HG03565 (cell line): ENCODE results near the gene PHPT1.
"Not testable (repeated sequence)": the region's sequence is repeated elsewhere in the genome, so short reads cannot be mapped to it uniquely, and the experiment has no call there.

Experiments
- ATAC-seq: cut with Tn5 transposase; IDR thresholded peaks from one replicate; pipeline ENCODE4 v1.9.1; 2021; ENCODE audit warnings: mild to moderate bottlenecking, moderate library complexity; ENCODE audit not compliant: unreplicated experiment

Gene PHPT1

DNA sequence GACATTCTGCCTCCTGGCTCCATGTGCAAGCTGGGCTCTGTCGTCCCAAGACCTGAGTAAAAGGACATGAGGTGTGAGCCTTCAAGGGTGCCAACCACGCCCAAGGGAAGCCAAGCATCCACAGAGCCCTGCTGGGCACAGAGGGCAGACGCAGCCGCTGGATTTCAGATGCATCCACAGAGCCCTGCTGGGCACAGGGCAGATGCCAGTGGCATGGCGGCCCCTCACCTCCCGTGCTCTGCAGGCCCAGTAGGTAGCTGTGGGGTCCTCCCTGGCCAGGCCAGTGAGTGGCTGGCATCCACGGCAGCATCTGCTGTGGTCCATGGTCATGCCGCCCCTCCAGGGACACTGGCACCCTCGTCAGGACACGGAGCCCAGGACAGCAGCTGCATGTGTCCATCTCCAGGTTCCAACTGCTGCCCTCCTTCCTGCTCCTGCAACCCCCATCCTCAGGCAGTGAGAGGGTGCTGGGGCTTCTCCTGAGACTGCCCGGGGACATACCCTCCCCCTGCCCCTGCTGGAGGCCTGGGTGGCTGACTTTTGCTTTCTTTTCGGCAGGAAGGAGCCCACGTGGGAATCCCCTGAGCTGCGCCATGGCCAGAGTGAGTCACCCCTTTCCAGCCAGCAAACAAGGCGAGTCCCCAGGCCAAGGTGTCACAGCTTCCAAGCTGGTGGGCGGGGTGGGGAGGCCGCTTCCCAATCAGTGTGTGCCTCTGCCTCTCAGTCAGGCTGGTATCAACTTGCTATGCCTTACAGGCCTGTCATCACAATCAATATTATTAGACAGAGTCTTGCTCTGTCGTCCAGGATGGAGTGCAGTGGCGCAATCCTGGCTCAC is 33.1 kb downstream of the PHPT1 start:
- ATAC-seq: no peak

DNA sequence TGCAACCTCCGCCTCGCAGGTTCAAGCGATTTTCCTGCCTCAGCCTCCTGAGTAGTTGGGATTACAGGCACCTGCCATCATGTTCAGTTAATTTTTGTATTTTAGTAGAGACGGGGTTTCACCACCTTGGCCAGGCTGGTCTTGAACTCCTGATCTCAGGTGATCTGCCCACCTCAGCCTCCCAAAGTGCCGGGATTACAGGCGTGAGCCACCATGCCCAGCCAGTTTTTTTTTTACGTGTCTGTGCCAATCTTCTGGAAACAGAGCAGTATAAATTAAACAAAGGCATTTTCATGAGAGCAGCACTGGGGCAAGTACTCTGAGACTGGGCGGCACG is 33.7 kb downstream of the PHPT1 start:
- not testable (repeated sequence) for ATAC-seq

DNA sequence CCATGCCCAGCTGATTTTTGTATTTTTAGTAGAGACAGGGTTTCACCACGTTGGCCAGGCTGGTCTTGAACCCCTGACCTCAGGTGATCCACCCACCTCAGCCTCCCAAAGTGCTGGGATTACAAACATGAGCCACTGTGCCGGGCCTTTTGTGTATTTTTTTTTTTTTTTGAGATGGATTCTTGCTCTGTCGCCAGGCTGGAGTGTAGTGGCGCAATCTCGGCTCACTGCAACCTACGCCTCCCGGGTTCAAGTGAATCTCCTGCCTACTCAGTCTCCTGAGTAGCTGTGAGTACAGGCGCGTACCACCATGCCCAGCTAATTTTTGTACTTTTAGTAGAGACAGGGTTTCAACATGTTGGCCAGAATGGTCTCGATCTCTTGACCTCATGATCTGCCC is 34.5 kb downstream of the PHPT1 start:
- ATAC-seq: not testable (repeated sequence)

DNA sequence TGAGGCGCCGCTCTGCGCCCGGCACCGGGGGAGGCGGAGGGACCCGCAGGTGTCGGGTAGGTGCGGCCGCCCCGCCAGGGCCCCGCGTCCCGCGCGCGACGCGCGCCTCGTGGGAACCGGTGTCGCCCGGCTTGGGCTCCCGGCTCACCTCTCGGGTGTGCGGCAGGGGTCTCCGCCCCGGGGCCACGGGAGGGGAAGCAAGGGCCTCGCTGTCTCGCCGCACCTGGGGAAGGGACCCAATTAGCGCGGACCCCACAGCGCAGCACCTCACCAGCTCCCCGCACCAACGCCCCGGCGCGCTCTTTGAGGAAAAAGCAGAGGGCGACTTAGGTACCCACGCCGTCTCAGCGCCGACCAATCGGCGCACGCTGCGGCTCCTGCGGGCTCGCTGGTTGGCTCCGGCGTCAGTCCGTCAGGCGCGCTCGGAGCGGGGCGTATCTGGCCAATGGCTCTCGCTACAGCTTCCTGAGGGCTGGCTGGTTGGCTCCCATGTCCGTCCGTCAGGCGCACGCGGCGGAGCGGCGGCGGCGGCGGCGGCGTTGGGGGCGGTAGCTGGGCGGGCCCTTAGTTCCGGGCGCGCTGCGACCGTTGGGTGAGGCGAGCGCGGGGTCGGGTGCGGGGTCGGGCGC is 36.9 kb downstream of the PHPT1 start, which contains the start of gene TRAF2:
TRAF2 (plus strand) TSS at position 567 of the 629 bp plus-strand sequence. CDS start 12,225 bp downstream, outside the sequence.
- peak; percentile 75 for ATAC-seq

DNA sequence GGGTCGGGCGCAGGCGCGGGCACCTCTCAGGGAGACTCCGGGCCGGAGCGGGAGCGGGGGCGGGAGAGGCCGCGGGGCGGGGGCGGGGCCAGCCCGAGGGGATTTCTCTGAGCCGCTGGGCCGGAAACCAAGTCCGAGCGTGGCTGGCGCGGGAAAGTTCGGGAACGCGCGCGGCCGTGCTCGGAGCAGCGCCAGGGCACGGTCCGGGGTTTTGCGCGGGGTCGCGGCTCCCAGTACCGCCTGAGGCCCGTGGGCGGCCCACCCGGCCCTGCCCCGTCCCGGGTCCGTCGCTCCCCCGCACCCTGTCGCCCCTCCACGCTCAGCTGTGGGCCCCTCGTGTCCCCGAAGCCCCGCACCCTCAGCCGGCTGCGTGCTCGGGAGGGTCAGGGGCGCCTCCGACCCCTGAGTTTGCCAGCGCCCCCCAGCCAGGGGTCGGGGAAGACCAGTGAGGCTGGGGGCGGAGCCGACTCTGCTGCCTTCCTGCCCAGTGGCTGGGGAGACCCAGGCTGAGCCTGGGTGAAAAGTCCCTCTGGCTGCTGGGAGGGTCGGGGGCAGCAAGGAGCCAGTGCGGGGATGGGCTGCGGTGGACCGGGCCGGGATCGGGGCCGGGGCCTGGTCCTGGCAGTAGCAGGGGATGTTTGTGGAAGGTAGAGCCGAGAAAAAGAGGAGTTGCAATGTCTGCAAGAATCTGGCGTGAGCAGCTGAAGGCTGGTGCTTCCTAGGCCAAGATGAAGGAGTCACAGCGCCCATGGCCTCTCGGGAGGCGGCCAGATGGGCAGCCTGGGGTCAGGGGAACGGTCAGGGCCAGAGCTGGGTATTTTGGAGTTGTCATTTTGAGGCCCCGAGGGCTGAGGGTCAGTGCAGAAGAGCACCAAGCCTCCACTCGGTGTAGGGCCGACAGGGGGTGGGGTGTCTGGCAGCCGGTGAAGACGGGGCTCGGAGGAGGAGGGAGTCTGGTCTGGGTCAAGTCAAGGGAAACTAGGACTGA is 37.7 kb downstream of the PHPT1 start:
- peak; percentile 24 for ATAC-seq

DNA sequence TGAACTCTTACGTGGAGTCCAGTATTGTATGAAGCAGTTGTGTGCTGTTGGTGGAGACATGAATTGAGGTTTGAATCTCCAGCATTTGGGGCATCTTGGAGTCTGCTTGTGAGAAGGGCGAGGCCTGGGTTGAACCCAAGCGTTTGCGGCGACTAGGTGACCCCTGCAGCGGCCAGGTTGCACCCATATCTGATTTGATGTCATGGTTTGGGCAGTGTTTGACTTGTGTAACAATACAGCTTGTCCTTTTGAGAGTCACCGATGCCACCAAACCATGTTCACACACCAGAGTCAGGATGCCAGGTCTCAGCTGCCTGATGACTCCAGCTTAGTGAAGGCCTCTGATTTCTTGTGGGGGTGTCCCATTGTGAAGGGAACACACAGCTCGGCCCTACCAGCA is 39.2 kb downstream of the PHPT1 start:
- no peak for ATAC-seq

DNA sequence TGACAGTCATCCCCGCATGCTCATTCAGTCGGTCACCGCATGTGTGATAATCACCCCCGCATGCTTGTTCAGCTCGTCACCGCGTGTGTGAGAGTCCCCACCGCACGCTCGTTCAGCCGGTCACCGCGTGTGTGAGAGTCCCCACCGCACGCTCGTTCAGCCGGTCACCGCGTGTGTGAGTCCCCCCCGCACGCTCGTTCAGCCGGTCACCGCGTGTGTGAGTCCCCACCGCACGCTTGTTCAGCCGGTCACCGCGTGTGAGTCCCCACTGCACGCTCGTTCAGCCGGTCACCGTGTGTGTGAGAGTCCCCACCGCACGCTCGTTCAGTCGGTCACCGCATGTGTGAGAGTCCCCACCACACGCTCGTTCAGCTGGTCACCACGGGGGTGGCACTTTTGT is 40.6 kb downstream of the PHPT1 start:
- ATAC-seq: no peak

DNA sequence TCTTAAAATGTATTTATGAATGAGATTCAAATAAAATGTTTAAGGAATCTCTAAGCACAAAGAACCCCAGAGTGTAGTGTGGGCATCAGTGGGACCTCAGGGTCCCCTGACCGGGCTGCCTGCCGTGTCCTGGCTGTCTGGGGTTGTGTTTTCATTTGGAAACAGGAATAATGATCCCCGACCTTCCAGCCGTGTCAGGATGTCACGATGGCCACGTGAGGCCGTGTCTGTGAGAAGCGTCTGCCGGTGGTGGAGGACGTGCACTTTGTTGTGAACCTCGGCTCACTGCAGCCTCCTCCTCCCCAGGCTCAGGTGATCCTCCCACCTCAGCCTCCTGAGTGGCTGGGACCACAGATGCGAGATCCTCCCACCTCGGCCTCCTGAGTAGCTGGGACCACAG is 41.5 kb downstream of the PHPT1 start:
- no peak for ATAC-seq

DNA sequence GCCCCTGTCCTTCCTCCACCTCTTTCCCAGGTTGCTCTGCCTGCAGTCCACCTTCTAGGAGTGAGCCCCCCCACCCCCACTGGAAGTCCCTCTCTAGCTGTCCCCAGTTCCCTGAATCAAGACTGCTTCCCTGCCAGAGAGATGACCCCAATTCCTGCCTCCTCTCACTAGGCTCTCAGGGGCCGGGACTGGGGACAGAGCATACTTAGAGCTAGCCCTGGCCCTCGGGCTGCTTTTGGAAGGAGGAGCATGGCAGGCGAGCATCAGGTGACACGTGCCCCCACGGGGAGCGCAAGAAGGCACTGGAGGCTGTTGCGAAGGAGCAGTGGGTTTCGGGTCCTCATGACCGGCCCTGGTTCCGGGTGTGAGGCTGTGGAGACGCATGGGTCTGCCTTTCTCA is 46.8 kb downstream of the PHPT1 start:
- no peak for ATAC-seq

DNA sequence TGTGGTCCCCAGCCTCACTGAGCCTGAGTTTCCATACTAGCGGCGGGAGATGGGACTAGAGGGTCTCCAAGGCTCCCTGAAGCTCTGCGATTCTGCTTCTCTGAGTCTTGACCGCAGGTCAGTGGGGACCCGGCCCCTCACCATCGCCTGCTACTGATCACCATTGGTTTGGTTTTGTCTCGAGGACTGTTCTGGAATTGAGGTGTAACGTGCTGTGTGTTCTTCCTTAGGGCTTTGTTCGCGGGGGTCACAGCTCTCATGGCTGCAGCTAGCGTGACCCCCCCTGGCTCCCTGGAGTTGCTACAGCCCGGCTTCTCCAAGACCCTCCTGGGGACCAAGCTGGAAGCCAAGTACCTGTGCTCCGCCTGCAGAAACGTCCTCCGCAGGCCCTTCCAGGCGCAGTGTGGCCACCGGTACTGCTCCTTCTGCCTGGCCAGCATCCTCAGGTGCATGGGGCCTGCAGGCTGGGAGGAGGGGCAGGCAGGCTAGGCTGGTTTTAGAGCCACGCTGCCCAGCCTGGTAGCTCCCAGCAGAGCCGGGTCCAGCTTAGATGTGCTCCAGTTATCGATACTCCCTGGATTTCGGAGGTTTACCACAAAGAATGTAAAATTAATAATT is 49.4 kb downstream of the PHPT1 start:
- ATAC-seq: no peak

DNA sequence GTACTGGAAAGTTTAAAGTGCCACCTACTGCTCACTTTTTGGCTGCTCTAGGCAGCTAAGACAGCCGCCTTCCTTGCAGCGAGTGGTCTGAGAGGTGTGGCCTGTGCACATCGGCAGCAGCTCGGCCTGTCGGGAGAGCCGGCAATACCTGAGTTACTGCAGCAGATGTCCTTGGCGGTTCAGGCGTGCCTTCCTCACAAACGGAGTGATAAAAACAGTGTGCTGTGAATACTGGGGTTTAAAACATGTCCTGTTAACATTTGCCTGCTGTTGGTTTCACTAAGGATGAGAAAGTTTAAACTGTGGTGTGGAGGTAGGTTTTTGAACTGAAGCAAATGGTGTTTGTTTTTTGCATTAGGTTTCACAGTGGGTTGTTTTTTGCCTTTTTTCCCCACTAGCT is 50.0 kb downstream of the PHPT1 start:
- ATAC-seq: no peak

DNA sequence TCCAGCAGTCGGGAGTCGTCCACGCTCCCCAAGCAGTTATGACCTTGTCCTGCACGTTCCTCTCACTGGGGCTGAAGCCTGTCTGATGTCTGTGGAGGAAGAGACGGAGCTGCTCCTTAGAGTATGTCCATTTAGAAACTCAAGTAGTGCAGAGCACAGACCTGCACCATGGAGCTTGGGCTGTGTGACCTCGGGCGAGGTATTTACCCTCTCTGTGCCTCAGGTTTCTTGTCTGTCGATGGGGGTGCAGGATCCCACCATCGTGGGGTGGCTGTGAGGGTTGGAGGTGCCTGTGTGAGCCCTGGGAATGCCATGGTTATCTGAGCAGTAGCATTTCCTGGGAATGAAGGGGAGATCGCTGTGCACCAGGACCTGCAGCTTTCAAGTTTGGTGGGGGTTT is 51.3 kb downstream of the PHPT1 start:
- ATAC-seq: no peak
